ENCODE measurements around the gene OASL.
A peak's percentile ranks its signal among the peaks of the same experiment; 100 is the strongest.

The OASL gene

GRCh38 chr12:121010860-121011259 lies 28.2 kb downstream of the OASL start:
- no peak for DNase-seq

GRCh38 chr12:121009741-121010140 lies 29.3 kb downstream of the OASL start:
- DNase-seq = no peak

- DNase-seq = no peak
These were observed 30.5 kb downstream of the OASL start for GRCh38 chr12:121008347-121009098.

GRCh38 chr12:121005346-121005815 lies 33.7 kb downstream of the OASL start:
- DNase-seq = peak; percentile 44

- DNase-seq = no peak
These were observed 34.7 kb downstream of the OASL start for GRCh38 chr12:121004253-121004815.

GRCh38 chr12:121003650-121004049 lies 35.4 kb downstream of the OASL start:
- no peak for DNase-seq

- no peak for DNase-seq
These were observed 37.1 kb downstream of the OASL start for GRCh38 chr12:121001841-121002483.

GRCh38 chr12:121001060-121001459 lies 38.0 kb downstream of the OASL start:
- DNase-seq = no peak

GRCh38 chr12:121000530-121000929 lies 38.5 kb downstream of the OASL start:
- DNase-seq = no peak

- DNase-seq = no peak
These were observed 39.6 kb downstream of the OASL start for GRCh38 chr12:120999191-121000120.

- DNase-seq = no peak
These were observed 40.6 kb downstream of the OASL start for GRCh38 chr12:120998435-120998834.

- no peak for DNase-seq
These were observed 41.6 kb downstream of the OASL start for GRCh38 chr12:120997448-120997847.

- DNase-seq = no peak
These were observed 42.8 kb downstream of the OASL start for GRCh38 chr12:120996133-120996746.

GRCh38 chr12:120994589-120995337 lies 44.3 kb downstream of the OASL start:
- no peak for DNase-seq

GRCh38 chr12:120994059-120994458 lies 45.0 kb downstream of the OASL start:
- DNase-seq = no peak

GRCh38 chr12:120993496-120993895 lies 45.5 kb downstream of the OASL start:
- DNase-seq = no peak

GRCh38 chr12:120992989-120993388 lies 46.1 kb downstream of the OASL start:
- DNase-seq = no peak

GRCh38 chr12:120991965-120992364 lies 47.1 kb downstream of the OASL start:
- DNase-seq = no peak

- DNase-seq = no peak
These were observed 48.5 kb downstream of the OASL start for GRCh38 chr12:120990487-120991055.

GRCh38 chr12:120989687-120990086 lies 49.4 kb downstream of the OASL start:
- DNase-seq = no peak

- DNase-seq = no peak
These were observed 50.4 kb downstream of the OASL start for GRCh38 chr12:120988658-120989057.

Measured in NCI-H1048 (cell line).